Common myeloid progenitor, CD34-positive (primary cell): ENCODE data around the gene LYSMD2.

ENCODE experiments used
- CTCF ChIA-PET: fragments of 350-600 bp; sonication (Branson Sonifier 250); formaldehyde crosslinking; loops from one replicate; lab custom pipeline; 2021; ENCODE audit warnings: antibody characterized with exemption; lab: Charles Lee
- POLR2A ChIA-PET: fragments of 350-600 bp; sonication (Branson Sonifier 250); formaldehyde crosslinking; loops from one replicate; lab custom pipeline; 2021; ENCODE audit warnings: antibody characterized with exemption; lab: Charles Lee
- DNase-seq, 3 donors: peaks; one replicate each; pipeline versions ENCODE4 v3.0.0 to v3.0.0-alpha.2; 2013
- H3K27ac ChIP-seq, 2 experiments: 1 replicate in 1 of 2; 2 replicates in 1 of 2; pipeline ENCODE4 v1.7.0; 2013; ENCODE audit warnings: inconsistent platforms in 2 of 2, low read length in 2 of 2, mild to moderate bottlenecking in 2 of 2, low read depth in 1 of 2, moderate library complexity in 1 of 2; ENCODE audit not compliant: severe bottlenecking in 2 of 2, insufficient read depth in 1 of 2, poor library complexity in 1 of 2
- H3K27me3 ChIP-seq, 5 experiments: replicated peaks in 2 of 5; 1 replicate in 3 of 5; 2 replicates in 2 of 5; pipeline versions ENCODE4 v1.6.1 to v1.7.0; 2013; ENCODE audit warnings: low read length in 4 of 5, mild to moderate bottlenecking in 2 of 5, moderate library complexity in 2 of 5, inconsistent platforms in 1 of 5; ENCODE audit not compliant: insufficient read depth in 5 of 5, control insufficient read depth in 4 of 5
- H3K36me3 ChIP-seq, 4 experiments: 1 replicate in 2 of 4; 2 replicates in 2 of 4; pipeline versions ENCODE4 v1.6.1 to v1.7.0; 2013; ENCODE audit warnings: low read length in 3 of 4, control low read depth in 1 of 4, mild to moderate bottlenecking in 1 of 4; ENCODE audit not compliant: control insufficient read depth in 4 of 4, insufficient read depth in 4 of 4
- H3K4me1 ChIP-seq, 4 experiments: 1 replicate in 3 of 4; 2 replicates in 1 of 4; pipeline versions ENCODE4 v1.6.1 to v1.7.1; 2013; ENCODE audit warnings: low read length in 3 of 4, mild to moderate bottlenecking in 3 of 4, control low read depth in 1 of 4, inconsistent platforms in 1 of 4, moderate library complexity in 1 of 4; ENCODE audit not compliant: control insufficient read depth in 4 of 4, insufficient read depth in 4 of 4; ENCODE audit errors: control extremely low read depth in 1 of 4
- H3K4me3 ChIP-seq, 7 experiments: 1 replicate in 4 of 7; 2 replicates in 3 of 7; pipeline versions ENCODE4 v1.5.1 to v1.7.0; 2013; ENCODE audit warnings: mild to moderate bottlenecking in 7 of 7, low read length in 6 of 7, moderate library complexity in 6 of 7, inconsistent platforms in 2 of 7, low read depth in 2 of 7, control low read depth in 1 of 7; ENCODE audit not compliant: insufficient read depth in 4 of 7, control insufficient read depth in 1 of 7; ENCODE audit errors: extremely low read depth in 1 of 7
- H3K9me3 ChIP-seq, 5 experiments: 1 replicate in 4 of 5; 2 replicates in 1 of 5; pipeline versions ENCODE4 v1.6.1 to v1.7.1; 2013; ENCODE audit warnings: low read length in 4 of 5, mild to moderate bottlenecking in 2 of 5, inconsistent platforms in 1 of 5, low read depth in 1 of 5, moderate library complexity in 1 of 5; ENCODE audit not compliant: control insufficient read depth in 4 of 5, insufficient read depth in 2 of 5; ENCODE audit errors: control extremely low read depth in 1 of 5
- WGBS: methylation state at CpG from one replicate; pipeline ENCODE4 v1.1.5; 2013; ENCODE audit not compliant: insufficient coverage; 5-methylcytosine and 5-hydroxymethylcytosine counted together

Gene LYSMD2

DNA sequence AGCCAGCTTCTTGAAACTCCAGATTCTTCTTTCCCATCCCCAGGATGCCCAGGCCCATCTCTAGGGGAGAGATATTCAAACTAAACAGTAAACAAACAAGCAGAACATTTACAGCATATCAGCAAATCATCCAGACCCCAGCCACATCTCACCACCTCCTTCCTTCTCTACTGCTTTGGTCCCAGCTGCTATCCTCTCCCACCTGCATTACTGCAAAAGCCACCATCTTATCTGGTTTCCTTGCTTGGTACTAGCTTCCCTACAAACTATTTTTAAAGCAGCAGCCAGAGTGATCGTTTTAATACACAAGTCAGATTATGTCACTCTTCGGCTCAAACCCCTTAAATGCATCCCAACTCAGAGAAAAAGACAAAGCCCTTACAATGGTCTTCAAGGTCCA lies 4.8 kb downstream of the LYSMD2 start:
- Histone ChIP-seq H3K9me3 (no peaks in the 10 kb centered on the region), H3K4me3 (peak overlapping the region in 5 of 7 experiments; percentile 23 to 79 (median 69)), H3K27me3 (no peaks in the 10 kb centered on the region), H3K27ac (peak overlapping the region; percentile 68 to 86), H3K4me1 (peaks cover 62 to 90% (median 71%) of the 10 kb centered on the region in 4 experiments), H3K36me3 (peaks cover 0 to 4% (median 0%) of the 10 kb centered on the region in 4 experiments)
- CTCF ChIA-PET, result interaction anchor here (0.6 to 4.0 kb wide), 11 partner anchors 10 to 200 kb away, joined by 3 to 21 read pairs (median 4); no protein-coding TSS in a partner anchor
- POLR2A ChIA-PET, result interaction anchor here (1.0 to 1.2 kb wide), 2 partner anchors 8 to 11 kb away, joined by 3 to 5 read pairs; no protein-coding TSS in a partner anchor
- peak; percentile 36 to 78 (median 65) for DNase-seq
- 0% methylated on average over 2 of the region's 2 CpGs for WGBS

DNA sequence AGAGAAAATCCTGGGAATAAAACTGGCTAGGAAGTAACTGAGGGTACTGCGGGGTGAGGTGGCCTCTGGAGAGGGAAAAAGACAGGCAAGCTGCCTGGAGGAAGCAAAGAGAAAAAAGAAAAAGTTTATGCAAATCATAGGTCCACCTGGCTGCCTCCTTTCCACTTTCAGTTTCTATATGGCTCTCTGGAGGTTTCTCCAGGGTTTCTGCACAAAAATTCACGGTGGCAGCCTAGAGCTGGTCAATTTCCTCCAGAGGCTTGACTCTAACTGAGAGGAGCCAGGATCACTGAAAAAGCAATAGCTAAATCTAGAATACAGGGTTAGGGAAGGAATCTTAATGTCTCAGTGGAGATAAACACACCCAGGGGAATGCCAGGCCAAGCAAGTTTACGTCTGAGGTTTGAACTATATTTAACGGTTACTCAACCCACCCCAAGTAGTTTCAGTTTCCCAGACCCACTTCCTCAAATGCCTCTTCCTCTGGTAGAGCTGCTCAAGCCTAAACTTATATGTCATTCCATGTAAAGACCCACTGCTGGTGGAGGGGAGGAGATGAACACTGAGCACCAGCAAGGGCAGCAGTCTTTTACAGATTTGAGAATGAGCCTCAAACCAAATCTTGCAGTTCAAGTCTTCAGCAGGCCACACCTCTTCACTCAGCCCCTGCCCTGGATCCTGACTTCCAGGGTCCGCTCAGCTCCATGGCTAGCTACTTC lies 5.7 kb downstream of the LYSMD2 start:
- H3K27ac ChIP-seq, result peak overlapping the region; percentile 68 to 86
- no peaks in the 10 kb centered on the region for H3K27me3 ChIP-seq
- peaks cover 60 to 97% (median 73%) of the 10 kb centered on the region in 4 experiments for H3K4me1 ChIP-seq
- peak; percentile 85 to 95 (median 93) for DNase-seq
- CTCF ChIA-PET, result interaction anchor here (0.9 to 4.0 kb wide), 10 partner anchors 9 to 86 kb away, joined by 3 to 21 read pairs (median 4); no protein-coding TSS in a partner anchor
- peak overlapping the region in 6 of 7 experiments; percentile 61 to 91 (median 72) for H3K4me3 ChIP-seq
- POLR2A ChIA-PET, result interaction anchor here (1.2 kb wide), 1 partner anchor 10 kb away, joined by 5 read pairs; no protein-coding TSS in a partner anchor
- no peaks in the 10 kb centered on the region for H3K9me3 ChIP-seq
- 25% methylated on average over 4 of the region's 5 CpGs for WGBS
- peaks cover 0 to 10% (median 3%) of the 10 kb centered on the region in 4 experiments for H3K36me3 ChIP-seq

DNA sequence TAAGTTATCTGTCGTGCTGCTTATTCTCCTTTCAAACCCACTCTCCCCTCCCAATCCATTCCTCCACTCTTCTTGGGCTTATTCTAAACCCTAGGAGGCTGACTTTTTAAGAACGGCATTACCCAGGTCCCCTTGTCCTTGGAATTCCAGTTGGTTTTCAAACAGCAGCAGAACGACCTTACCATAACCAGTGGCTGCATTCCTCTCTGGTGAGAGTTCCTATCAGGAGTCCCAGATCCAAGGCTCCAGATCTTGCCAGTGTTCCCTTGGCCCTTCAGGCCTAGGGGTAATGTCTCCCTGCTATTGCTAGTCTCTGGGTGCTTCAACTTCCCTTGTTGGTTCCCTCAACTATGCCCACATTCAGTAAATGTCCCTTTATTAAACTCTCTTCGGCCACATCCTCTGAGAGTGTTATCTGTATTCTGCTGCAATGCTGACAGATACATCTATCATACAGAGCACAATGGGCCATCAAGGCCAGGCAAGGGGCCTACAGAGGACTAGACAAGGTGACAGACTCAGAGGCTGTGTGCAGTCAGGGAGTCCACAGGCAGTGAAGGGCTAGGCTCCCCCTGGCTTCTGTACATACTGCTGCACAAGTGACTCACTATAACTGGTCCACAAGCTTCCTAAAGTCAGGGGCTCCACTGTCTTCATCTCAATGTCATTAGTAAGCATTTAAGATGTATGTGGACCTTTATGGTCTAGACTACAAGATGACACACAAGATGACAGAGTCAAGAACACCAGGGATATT lies 10.1 kb downstream of the LYSMD2 start:
- peaks cover 32 to 79% (median 45%) of the 10 kb centered on the region in 4 experiments for H3K4me1 ChIP-seq
- POLR2A ChIA-PET, result interaction anchor here (1.7 kb wide), 1 partner anchor 10 kb away, joined by 5 read pairs; the partner anchor contains the start of gene LYSMD2

DNA sequence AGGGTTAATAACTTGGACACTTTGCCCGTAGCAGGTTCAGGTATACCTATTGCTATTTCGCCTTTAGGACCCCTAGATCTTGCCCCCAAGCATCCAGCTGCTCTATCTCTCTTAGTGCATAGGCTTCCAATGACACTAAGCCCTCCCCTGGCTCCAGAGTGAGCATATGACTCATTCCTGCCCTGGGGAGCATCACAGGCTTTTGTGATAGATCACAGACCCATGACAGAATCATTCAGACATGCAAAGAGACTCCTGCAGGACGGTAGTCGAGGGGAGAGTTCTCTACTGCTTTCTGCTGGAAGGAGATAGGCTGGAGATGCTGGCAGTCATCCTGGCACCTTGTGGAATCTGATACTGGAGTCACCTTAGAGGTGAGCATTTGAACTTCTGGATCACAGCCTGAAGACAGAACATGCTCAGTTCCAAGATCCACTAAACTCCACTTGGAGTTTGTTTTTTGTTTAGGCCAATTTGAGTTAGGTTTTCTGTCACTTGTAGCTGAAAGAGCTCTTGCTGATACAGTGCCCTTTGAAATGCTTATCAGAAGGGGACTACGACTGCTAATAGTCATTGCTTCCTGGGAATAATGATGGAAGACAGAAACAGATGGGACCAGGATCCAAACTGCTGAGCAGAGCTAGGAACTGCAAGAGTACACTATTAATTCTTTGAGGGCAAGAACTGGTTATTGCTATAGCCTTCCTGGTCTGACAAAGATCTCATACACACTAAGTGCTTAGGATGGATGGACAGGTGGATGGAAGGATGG lies 11.0 kb downstream of the LYSMD2 start:
- H3K27ac ChIP-seq, result no peak overlapping the region
- no peaks in the 10 kb centered on the region for H3K9me3 ChIP-seq
- peak in 2 of 3 donors; percentile 47 to 58 for DNase-seq
- H3K36me3 ChIP-seq, result peaks cover 6 to 14% (median 12%) of the 10 kb centered on the region in 4 experiments
- H3K4me3 ChIP-seq, result no peak overlapping the region
- H3K4me1 ChIP-seq, result peaks cover 24 to 71% (median 38%) of the 10 kb centered on the region in 4 experiments
- POLR2A ChIA-PET, result no interaction called here
- 81% methylated on average over 5 of the region's 5 CpGs for WGBS
- no peaks in the 10 kb centered on the region for H3K27me3 ChIP-seq
- CTCF ChIA-PET, result interaction anchor here (0.7 to 1.8 kb wide), 6 partner anchors 30 to 98 kb away, joined by 3 to 10 read pairs (median 4); no protein-coding TSS in a partner anchor

More for the DNA sequence above, 10.1 kb downstream of the LYSMD2 start:
- no peaks in the 10 kb centered on the region for H3K27me3 ChIP-seq
- DNase-seq, result peak in 2 of 3 donors; percentile 61 to 77
- H3K36me3 ChIP-seq, result peaks cover 4 to 10% (median 5%) of the 10 kb centered on the region in 4 experiments
- no peak overlapping the region for H3K4me3 ChIP-seq
- 95% methylated on average over 2 of the region's 4 CpGs for WGBS
- no peaks in the 10 kb centered on the region for H3K9me3 ChIP-seq
- CTCF ChIA-PET, result interaction anchor here (1.0 to 1.8 kb wide), 4 partner anchors 29 to 99 kb away, joined by 3 to 7 read pairs (median 4); no protein-coding TSS in a partner anchor
- H3K27ac ChIP-seq, result peak overlapping the region in 1 of 2 experiments; percentile 36

DNA sequence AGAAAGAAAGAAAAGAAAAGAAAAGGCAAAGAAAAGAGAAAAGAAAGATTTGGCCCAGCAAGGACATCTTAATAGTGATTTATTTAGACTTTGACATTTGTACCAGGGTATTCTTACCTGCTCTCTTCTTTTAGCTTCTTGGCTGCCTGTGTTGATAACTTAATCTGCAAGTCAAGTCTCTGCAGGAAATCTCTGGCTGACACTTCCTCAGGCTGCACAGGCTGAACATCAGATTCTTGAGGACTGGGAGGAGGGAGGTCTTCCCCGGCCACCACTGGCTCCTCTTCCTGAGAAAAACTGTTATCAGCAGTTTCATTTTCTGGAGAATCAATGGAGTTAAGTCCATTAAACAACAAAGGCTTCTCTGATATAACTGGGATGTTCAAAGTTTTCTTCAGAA lies 12.8 kb downstream of the LYSMD2 start:
- no peaks in the 10 kb centered on the region for H3K9me3 ChIP-seq
- peak in 1 of 3 donors; percentile 22 for DNase-seq
- WGBS, result 17% methylated on average over 1 of the region's 1 CpG
- ChIA-PET POLR2A (interaction anchor here (0.8 kb wide), 1 partner anchor 8 kb away, joined by 3 read pairs; no protein-coding TSS in a partner anchor), CTCF (interaction anchor here (1.6 kb wide), 1 partner anchor 52 kb away, joined by 10 read pairs; no protein-coding TSS in a partner anchor)
- no peak overlapping the region for H3K27ac ChIP-seq
- H3K4me3 ChIP-seq, result peak overlapping the region in 1 of 7 experiments; percentile 26
- peaks cover 18 to 22% (median 19%) of the 10 kb centered on the region in 4 experiments for H3K36me3 ChIP-seq
- H3K27me3 ChIP-seq, result no peaks in the 10 kb centered on the region
- peaks cover 9 to 53% (median 20%) of the 10 kb centered on the region in 4 experiments for H3K4me1 ChIP-seq

DNA sequence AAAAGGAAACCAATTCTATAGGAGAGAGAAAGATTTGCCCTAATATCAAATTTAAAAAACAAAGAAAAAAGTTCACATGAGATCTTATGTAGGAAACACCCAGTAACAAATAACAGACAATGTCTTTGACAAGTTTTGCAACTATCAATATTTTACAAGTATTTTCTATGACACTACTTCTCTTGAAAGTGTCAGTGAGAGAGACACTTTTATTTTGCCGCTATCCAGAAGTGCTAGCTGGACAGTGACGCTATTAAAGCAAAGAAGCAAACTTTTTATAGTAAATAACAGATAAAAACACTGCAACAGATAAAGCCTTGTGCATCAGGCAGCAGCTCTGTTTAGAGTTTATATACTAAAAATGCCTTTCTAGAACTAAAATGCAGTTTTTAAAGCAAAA lies 13.3 kb downstream of the LYSMD2 start:
- POLR2A ChIA-PET, result interaction anchor here (0.6 to 0.8 kb wide), 2 partner anchors 9 to 14 kb away, joined by 3 to 4 read pairs; no protein-coding TSS in a partner anchor
- CTCF ChIA-PET, result interaction anchor here (1.4 kb wide), 1 partner anchor 74 kb away, joined by 3 read pairs; no protein-coding TSS in a partner anchor
- Histone ChIP-seq H3K4me1 (peaks cover 9 to 49% (median 18%) of the 10 kb centered on the region in 4 experiments), H3K27ac (peak overlapping the region in 1 of 2 experiments; percentile 30), H3K36me3 (peaks cover 18 to 23% (median 19%) of the 10 kb centered on the region in 4 experiments), H3K9me3 (no peaks in the 10 kb centered on the region), H3K27me3 (no peaks in the 10 kb centered on the region), H3K4me3 (no peak overlapping the region)
- WGBS, result no CpG with 5 or more reads among the region's 2 CpGs
- no peak for DNase-seq
